SK-MEL-5 (cell line): ENCODE results near the gene COL16A1. TPM values are rescaled to one million over a fixed set of nuclear protein-coding genes. Genes with fewer than 3 reads are reported as not detected.

Experiments used
- DNase-seq: peaks from one replicate; pipeline ENCODE4 v3.0.0-alpha.2; 2016; ENCODE audit warnings: low read depth, low spot score
- in situ Hi-C: cut with HindIII; loops from 2 replicates; pipeline ENCODE4 v1.10.0; 2016; ENCODE audit warnings: low sequenced_read_pairs, high pct_unique_total_duplicates, low pct_unique_long_range_greater_than_20kb
- total RNA-seq: library from RNA; depleted of rRNA; stranded (reverse); fragments of >200 nt; shearing (Covaris generic); gene quantifications from 2 replicates; pipeline ENCODE4 v1.2.3, GENCODE V29; 2014

COL16A1 gene
- total RNA-seq, 1 experiment from 2014 or later, result 5.6 TPM

DNA sequence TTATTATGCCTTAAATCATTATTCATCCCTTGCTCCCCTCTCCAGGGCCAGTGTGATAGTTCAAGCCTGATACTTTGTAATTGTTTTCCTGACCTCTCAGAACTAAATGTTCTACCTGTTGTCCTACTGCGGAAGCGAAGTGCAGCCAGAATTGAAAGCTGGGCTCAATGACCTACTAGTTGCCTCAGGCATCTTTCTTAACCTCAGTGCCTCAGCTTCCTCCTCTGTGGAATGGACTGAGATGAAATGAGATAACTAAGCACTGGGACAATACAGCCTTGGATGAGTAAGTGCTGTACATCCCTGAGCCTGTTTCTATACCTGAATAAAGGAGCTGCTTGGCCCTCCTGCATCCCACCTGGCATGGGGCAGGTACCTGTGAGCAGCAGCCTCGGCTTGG is 26.4 kb downstream of the COL16A1 start:
- in situ Hi-C loops, result no loop called here
- DNase-seq, result no peak

DNA sequence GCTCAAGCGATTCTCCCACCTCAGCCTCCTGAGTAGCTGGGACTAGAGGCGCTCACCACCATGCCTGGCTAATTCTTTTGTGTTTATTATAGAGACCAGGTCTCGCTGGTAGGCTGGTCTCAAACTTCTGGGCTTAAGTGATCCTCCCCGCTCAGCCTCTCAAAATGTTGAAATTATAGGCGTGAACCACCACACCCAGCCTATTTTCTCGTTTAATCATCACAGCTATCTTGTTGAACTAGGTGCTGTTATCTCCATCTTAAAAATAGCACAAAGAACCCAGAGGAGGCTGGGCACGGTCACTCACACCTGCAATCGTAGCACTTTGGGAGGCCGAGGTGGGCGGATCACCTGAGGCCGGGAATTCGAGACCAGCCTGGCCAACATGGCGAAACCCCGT is 28.1 kb downstream of the COL16A1 start:
- in situ Hi-C loops, result no loop called here
- no peak for DNase-seq

DNA sequence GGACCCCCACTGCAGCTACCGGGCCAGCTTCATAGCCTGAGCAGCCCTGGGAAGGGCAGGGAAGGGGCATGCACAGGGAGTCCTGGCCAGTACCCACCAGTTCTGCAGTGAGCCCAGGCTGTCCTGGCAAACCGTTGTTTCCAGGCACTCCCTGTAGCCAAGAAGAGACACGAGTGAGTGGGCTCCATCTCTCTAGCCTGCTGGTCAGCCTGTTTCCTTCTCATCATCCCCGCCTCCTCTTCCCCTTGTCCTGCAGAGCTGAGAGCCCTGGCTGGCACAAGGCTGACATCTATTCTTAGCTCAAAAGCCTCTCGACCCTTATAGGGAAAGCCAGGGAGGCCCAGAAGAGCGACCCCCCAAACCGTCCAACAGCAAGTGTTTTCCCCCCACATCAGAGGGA is 28.7 kb downstream of the COL16A1 start:
- in situ Hi-C loops, result no loop called here
- no peak for DNase-seq

DNA sequence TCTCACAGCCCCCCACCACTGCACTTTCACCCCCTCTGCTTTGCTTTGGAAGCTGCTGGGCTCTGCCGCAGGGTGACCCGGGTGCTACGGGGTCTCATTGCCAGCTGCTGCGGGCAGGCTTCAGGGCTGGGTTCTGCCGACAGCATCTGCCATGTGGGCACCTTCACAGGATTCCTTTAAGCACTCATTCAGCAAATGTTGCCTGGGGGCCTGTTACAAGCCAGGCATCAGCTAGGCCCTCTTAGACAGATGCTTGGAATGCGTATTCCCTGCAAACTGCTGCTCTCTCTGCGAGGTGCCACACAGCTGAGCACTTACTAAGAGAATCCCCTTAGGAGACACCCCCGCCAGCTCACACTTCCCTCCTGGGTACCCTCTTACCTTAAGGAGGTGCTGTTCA is 29.2 kb downstream of the COL16A1 start:
- in situ Hi-C loops, result no loop called here
- no peak for DNase-seq

DNA sequence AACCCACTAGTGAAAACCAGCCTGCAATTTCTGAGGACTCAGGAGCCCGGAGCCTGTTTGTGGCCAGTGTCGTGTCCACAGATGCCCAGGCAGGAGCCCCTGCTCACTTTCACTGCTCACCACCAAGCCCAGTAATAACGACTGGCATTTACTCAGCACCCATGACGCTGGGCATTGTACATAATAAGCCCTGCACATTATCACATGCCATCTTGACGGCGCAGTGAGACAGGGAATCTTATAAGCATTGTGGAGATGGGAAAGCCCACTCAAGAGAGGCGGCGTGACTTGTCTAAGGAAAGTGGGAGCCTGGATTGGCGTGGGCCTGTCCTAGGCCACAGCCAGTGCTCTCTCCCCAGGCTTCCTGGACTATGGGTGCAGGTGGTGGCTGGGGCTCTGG is 30.4 kb downstream of the COL16A1 start:
- in situ Hi-C loops, result no loop called here
- no peak for DNase-seq

DNA sequence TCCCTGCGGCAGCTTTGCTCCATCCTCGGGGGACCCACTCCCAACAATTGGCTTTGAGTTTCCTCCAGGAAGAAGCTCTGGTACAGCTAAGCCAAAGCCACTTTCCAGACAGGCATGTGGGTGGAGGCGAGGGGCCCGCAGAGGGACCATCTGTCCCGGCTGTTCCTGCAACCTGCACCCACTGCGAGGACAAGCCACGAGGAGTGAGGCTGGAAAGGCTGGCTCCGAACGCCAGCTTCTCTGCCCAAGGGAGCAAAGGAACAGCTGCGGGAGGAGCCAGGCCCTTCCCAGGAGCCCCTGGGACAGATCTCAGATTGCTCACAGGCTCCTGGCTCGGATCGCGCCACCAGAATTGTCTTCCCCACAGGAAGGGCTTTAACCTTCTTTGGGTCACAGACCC is 30.8 kb downstream of the COL16A1 start:
- DNase-seq, result no peak
- in situ Hi-C loops, result no loop called here

DNA sequence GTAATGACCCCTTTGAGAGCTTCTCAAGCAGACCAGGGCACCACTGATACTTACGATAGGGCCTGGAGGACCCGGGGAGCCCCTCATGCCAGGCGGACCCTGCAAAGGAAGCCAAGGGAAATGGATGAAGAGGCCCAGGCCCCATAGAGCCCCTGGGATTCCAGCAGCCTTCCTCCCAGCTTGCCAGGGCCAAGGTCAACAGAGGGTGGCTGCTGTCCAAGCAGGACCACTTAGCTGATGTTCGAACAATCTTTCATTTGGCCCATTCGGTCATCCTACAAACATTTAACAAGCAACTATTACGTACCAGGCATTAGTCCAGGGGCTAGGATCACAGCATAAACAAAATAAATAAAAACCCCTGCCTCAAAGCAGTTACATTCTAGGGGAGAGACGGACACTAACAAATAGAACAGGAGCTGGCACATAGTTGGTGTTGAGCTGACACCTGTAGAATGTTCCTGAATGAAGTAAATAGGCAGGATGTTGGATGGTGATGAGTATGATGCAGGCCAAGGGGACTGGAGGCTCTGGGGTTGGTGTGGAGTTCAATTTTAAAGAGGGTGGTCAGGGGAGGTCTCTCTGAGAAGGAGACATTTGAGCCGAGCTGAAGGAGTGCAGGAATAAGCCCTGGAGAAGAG is 32.1 kb downstream of the COL16A1 start:
- no peak for DNase-seq
- in situ Hi-C loops, result no loop called here

DNA sequence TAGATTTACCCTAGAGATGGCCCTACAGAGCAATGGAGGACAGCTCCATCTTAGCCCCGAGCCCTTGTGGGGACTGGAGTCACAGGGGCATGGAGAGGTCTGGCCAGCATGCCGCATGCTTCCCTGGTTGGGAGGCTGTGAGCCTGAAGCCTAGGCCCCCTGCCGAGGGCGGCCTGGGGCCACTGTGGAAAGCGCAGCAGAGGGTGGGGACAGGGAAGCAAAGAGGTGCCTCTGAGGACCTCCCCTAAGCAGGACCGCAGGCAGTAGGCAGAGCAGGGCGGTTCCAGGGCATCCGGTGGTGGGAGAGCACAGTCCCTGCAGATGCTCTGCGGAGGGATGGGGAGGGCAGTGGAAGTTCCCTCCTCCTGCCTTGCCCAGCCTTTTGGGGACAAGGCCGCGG is 32.7 kb downstream of the COL16A1 start:
- in situ Hi-C loops, result no loop called here

DNA sequence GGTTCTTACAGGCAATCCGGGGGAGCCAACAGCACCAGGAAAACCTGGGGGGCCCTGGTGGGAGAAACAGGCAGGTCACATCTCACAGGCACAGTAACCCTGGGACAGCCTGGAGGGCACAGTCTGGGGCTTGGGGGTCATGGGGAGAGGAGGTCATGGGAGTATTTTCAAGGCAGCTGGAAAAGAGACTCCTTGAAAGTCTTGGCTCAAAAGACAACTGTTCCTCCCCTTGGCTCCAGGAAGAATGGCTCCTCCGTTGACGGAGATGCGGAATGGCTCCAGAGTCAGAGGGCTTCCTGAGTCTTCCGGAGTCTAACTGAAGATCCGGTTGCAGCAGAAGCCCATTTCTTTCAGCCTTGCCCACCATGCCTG is 33.2 kb downstream of the COL16A1 start:
- in situ Hi-C loops, result no loop called here
- no peak for DNase-seq

More for the DNA sequence above, 32.7 kb downstream of the COL16A1 start:
- no peak for DNase-seq

DNA sequence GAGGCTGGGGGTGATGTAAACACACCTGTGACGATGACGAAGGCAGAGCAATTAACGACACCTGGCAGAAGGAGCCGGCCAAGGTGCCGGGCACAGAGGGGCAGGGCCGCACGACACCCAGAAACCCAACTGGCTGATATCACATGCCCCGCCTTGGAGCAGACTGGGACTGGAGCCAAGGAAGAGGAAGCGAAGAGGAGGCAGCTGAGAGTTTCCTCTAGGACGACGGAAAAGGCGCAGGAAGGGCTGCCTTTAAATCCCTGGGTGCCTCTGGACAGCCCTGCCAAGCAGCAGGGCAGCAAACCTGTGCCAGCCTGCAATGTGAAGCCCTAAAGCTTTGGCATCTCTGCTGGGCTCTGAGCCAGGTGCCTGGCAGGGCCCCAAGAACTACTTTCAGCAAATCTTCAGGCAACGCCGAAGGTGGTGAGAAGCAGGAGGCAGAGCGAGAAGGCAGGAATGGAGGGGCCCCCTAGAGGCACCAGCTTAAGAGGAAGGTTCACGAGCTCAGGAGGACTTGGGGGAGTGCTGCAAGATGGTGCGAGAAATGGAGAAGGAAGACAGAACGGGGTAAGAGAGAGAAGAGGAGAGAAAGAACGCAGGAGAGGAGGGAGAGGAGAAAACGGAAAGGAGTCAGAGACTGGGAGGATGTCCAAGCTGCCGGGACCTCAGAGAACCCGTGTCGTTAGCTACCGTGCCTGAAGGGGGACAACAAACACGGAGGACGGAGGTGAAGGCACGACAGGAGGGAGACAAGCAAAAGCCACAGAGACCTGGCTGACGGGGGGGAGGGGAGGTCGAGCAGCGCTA is 33.8 kb downstream of the COL16A1 start:
- no peak for DNase-seq
- in situ Hi-C loops, result no loop called here

DNA sequence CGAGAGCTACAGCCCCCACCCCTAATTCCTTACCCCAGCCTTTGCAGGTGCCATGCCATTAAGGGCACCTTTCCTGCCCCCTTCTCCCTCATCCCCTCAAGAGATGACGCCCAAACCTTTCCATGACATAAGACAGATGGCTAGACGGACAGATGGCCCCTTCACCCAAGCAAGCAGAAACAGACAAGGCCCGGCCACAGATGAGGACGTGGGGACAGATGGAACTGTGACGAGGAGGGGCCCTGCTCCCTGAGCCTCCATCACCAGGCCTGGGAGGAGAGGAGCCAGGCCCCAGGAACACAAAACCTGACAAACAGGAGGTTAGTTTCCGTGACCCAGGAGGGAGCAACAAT is 34.4 kb downstream of the COL16A1 start:
- in situ Hi-C loops, result no loop called here
- no peak for DNase-seq

DNA sequence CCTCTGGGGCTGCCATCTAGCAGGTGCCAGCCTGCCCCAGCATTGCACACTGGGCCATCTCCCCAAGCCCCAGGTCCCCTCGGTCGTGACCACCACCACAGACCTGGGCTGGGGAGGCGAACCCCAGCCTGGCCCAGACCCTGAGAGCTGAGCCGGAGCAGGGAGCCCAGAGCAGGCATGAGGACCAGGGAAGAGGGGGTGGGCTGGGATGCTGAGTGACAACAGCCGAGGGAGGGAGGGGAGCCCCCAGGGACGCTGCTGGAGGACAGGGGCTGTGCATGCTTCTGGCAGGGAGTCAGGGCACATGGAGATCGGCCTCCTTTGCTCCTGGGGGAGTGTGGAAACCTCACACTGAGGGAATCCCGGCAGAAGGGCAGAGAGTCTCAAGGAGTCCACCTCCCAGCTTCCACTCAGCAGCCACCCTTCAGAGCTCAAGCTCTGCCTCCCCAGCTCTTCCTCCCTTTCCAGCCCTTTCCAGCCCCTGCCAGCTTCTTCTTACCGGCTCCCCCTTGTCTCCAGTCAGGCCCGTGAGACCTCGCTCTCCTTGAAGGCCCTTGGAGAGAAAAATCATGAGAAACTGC is 35.4 kb downstream of the COL16A1 start:
- in situ Hi-C loops, result no loop called here

DNA sequence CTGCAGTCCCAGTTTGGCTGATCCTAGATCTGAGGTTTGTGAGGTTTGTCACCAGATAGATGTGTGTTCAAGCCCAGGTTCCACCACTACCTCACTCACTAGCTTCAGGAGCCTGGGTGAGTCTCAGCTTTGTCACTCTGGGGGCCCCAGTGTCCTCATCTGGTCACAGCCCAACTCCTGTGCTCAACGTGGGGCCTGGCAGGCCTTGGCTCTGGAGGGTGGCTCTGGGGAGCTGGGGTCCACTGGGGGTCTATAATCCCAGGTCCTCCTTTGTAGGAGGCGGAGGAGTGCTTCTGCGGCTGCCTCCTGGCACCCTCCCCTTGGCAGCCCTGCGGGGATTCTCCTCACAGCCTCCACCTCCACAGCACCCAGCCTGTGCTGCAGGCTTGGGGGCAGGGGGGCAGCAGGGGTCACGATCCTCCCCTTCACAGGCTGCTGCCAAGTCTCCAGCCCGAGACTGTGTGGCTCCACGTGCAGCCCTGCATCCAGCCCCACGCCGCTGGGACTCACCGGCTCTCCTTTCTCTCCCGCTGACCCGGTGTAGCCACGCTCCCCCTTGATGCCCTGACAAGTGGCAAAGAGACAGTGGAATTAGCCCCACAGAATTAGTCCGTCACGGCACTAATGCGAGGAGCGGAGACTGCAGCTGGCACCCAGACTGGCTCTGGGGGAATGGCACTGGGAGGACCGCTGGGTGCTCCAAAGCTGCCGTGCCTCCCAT is 36.6 kb downstream of the COL16A1 start:
- in situ Hi-C loops, result no loop called here
- DNase-seq, result no peak

More for the DNA sequence above, 35.4 kb downstream of the COL16A1 start:
- no peak for DNase-seq

DNA sequence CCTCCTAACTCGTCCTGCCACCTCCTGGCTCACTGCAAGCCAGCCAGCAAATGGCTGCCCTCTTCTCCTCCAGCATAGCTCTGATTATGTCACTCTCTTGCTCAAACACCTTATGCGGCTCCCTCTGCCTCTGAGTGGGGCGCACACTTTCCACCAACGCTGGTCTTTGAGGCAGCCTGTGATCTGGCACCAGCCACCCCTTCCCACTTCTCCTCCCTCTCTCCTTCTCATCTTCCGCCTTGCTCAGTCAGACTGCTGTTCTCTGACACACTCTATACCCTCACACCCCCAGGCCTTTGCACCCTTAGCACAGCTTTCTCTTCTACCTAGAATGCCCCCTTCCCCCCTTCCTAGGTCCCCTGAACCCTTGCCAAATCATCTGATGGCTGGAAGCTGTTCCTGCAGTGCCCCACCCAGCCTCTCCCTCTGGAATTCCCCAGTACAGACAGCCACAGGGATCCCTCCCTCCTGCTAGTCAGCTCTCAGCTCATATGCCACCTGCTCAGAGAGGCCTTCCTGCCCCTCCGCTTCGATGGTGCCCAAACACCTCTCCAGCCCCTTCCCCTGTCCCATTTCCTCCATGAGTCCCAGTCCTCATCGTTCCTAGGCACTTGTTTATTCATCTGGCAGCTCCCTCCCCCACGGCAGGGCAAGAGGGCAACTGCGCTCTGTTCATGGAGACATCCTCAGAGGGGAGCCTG is 37.4 kb downstream of the COL16A1 start:
- in situ Hi-C loops, result no loop called here

DNA sequence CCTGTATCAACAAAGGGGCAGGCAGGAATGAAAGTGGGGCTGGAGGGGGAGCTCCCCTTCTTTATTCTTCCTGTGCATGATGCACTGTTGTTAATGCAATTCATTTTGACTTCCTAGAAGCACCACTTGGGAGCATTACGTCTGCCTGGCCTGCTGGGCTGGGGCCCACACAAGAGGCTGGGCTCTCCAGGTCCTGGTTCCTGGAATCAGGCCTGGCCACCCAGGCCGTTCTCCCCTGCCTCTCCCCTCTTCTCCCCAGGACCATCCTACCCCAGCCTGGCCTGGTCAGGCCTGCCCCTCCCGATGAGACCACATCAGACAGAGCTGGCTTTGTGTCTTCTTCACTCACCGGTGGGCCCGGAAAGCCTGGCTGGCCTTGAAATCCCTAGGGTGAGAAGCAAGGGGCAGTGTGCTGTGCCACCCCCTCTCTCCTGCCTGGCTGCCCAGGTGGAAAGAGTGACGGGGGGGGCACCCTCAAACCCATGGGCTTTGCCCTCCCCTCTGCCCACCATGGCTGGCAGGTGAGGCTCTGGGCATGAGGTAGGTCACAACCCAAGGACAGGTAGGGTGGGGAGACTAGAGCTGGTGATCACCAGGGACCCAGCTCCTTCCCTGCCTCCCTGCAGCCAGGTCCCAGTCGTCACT is 38.5 kb downstream of the COL16A1 start:
- in situ Hi-C loops, result no loop called here
- DNase-seq, result no peak

More for the DNA sequence above, 37.4 kb downstream of the COL16A1 start:
- DNase-seq, result no peak

DNA sequence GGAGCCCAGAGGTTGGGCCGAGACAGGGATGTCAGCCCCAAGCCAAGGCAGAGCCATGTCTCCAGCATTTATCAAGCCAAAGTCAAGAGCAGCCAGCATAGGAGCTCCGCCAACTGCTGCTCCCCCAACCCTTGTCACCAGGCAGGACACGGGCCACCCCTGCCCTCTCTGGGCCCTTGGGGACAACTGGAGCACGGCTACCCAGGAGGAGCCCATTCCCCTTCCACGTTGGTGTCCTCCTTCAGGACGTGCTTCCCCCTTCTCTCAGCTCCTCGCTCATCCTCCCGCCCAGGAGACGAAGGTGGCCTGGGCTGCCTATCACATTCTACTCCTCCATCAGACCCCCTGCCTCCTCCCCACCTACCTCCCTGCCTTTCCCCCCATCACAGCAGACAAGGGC is 39.3 kb downstream of the COL16A1 start:
- in situ Hi-C loops, result no loop called here
- DNase-seq, result no peak

DNA sequence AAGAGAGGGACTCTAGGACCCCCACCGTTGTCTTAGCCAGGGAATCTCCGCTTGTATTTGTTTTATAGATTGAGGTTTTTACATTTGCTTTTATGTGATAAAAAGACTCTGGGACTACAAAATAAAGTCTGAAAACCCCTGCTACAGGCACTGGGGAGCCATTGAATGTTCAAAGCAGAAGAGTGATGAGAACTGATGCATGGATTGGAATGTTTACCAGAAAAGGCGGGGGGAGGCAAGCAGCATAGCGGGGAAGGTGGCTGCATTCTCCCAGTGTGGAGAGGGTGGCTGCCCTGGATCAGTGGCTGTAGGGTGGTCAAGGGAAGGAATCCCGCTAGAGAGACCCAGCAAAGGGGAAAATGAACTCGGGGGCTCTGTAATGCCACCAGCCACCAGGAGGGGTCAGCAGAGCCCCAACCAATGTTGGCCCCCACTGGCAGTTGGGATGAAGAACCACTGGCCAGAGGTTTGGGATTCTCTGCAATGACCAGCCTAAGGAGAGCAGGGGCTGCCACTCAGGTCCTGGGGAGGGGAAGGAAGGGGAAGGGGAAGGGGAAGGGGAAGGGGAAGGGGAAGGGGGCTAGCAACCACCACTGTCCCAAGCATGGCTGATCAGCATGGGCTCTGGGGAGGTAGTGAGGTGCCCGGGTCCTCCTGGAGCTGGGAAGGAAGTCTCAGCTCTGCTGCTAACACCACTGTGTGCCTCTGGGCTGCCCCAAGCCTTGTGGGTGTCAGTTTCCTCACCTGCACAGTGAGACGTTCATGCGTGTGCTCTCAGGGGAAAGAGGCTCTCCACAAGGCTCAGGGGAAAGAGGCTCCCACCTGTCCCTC is 40.0 kb downstream of the COL16A1 start:
- in situ Hi-C loops, result no loop called here
- peak; percentile 59 for DNase-seq
